ENCODE results near the gene MDK.

Gene MDK

DNA sequence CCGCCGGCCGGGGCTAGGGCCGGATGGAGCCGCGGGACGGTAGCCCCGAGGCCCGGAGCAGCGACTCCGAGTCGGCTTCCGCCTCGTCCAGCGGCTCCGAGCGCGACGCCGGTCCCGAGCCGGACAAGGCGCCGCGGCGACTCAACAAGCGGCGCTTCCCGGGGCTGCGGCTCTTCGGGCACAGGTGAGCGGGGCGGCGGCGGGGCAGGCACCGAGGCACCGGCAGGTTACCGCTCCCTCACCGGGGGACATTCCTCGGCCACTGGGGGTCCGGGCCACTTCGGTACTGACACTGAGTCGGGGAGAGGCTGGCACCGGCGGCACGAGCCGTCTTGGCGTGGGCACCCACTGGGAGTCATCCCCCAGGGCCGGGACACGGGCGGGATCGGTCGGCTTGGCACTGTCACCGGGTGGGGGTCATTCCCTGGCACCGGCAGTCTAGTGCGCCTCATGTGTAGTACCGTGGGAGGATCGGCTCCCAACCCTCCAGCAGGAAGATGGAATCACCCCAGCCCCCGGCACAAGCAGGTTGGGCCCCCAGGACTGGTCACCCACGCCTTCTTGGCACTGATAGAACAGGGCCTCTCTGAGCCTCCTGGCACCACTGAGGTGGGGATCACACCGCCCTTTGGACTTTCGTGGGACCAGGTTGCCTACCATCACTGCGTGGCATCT lies 33.7 kb upstream of the MDK start:
- H3K36me3 ChIP-seq (ENCODE audit: insufficient read depth, low read length) = no peaks in the 10 kb centered on the region
- peak overlapping the region; percentile 100 for H3K4me2 ChIP-seq (ENCODE audit: low read depth, low read length, poor library complexity, severe bottlenecking)
- peaks cover 69% of the 10 kb centered on the region for H3K79me2 ChIP-seq (ENCODE audit: insufficient read depth, low read length)
- H3K27me3 ChIP-seq (ENCODE audit: insufficient read depth, low read length, poor library complexity, severe bottlenecking) = no peaks in the 10 kb centered on the region
- no peaks in the 10 kb centered on the region for H3K9me3 ChIP-seq (ENCODE audit: insufficient read depth, low read depth, low read length)
- H3K4me3 ChIP-seq (ENCODE audit: low read length, poor library complexity, severe bottlenecking) = peak overlapping the region; percentile 97
- no peak overlapping the region for H2AFZ ChIP-seq (ENCODE audit: low read length)
- H4K20me1 ChIP-seq (ENCODE audit: insufficient read depth, low read length, poor library complexity, severe bottlenecking) = peaks cover 42% of the 10 kb centered on the region
- peaks cover 13% of the 10 kb centered on the region for H3F3A ChIP-seq (ENCODE audit: low read depth)
- peaks cover 75% of the 10 kb centered on the region for H3K4me1 ChIP-seq (ENCODE audit: insufficient read depth, low read length, poor library complexity, severe bottlenecking)
- TF ChIP-seq, protein P1, sequence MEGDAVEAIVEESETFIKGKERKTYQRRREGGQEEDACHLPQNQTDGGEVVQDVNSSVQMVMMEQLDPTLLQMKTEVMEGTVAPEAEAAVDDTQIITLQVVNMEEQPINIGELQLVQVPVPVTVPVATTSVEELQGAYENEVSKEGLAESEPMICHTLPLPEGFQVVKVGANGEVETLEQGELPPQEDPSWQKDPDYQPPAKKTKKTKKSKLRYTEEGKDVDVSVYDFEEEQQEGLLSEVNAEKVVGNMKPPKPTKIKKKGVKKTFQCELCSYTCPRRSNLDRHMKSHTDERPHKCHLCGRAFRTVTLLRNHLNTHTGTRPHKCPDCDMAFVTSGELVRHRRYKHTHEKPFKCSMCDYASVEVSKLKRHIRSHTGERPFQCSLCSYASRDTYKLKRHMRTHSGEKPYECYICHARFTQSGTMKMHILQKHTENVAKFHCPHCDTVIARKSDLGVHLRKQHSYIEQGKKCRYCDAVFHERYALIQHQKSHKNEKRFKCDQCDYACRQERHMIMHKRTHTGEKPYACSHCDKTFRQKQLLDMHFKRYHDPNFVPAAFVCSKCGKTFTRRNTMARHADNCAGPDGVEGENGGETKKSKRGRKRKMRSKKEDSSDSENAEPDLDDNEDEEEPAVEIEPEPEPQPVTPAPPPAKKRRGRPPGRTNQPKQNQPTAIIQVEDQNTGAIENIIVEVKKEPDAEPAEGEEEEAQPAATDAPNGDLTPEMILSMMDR (conservative IDR thresholded peaks at IDR 0.05; ENCODE audit: low read length) = no peak
- no peak for TF ChIP-seq EZH2phosphoT487 (IDR thresholded peaks at IDR 0.05; ENCODE audit: borderline replicate concordance)
- H3K9me2 ChIP-seq (replicated peaks; ENCODE audit: low read depth, low read length) = no peaks in the 10 kb centered on the region
- peak overlapping the region; percentile 95 for H3K9ac ChIP-seq (ENCODE audit: low read depth, low read length, poor library complexity, severe bottlenecking)

DNA sequence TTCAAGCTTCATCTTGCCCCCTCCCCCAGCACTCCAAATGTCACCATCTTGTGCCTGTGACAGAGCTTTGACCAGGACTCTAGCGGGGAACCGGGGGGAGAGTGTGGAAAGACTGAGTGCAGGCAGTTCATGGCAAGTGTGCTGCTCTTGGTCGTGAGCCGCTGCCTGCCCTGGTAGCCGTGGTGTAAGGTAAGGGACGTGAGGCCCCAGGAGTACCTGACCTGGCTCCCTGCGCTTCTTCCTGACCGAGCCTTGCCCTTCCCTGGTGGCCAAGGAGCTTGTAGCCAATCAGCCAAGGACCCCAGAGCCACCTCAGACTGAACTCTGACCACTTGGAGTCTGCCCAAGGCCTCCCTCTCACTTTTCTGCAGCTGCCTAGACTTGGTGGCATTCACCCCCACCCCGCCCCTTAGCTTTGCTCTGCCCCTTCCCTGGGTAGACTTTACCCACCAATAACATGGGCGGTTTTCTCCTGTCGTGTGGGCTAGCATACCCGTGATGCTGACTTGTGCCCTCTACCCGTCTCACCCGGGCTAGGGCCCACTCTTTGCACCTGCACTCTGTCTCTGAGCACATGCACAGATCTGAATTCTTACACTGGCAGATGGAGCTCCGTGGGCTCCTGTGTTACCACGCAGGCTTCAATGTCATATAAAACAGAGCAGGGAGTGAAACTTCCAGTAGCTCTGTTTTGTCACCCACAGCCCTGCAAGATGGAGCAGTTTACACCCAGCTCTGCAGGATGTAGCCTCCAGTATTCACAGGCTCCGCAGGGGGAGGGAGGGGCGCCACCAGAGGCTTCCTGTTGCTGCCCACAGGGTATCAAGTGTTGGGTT lies 32.7 kb upstream of the MDK start:
- H3K36me3 ChIP-seq (ENCODE audit: insufficient read depth, low read length) = peaks cover 3% of the 10 kb centered on the region; the same call in 1 of the 2 replicates
- H3K9me3 ChIP-seq (ENCODE audit: insufficient read depth, low read depth, low read length) = no peaks in the 10 kb centered on the region
- no peaks in the 10 kb centered on the region for H3K9me2 ChIP-seq (replicated peaks; ENCODE audit: low read depth, low read length)
- H2AFZ ChIP-seq (ENCODE audit: low read length) = no peak overlapping the region
- H3F3A ChIP-seq (ENCODE audit: low read depth) = peaks cover 5% of the 10 kb centered on the region
- no peaks in the 10 kb centered on the region for H3K27me3 ChIP-seq (ENCODE audit: insufficient read depth, low read length, poor library complexity, severe bottlenecking)
- peak overlapping the region; percentile 100 for H3K4me2 ChIP-seq (ENCODE audit: low read depth, low read length, poor library complexity, severe bottlenecking)
- peak overlapping the region; percentile 95 for H3K9ac ChIP-seq (ENCODE audit: low read depth, low read length, poor library complexity, severe bottlenecking)
- peaks cover 79% of the 10 kb centered on the region for H3K79me2 ChIP-seq (ENCODE audit: insufficient read depth, low read length)
- H3K4me3 ChIP-seq (ENCODE audit: low read length, poor library complexity, severe bottlenecking) = peak overlapping the region; percentile 97
- H4K20me1 ChIP-seq (ENCODE audit: insufficient read depth, low read length, poor library complexity, severe bottlenecking) = peaks cover 51% of the 10 kb centered on the region
- TF ChIP-seq, protein P1 (conservative IDR thresholded peaks at IDR 0.05; ENCODE audit: low read length) = no peak
- no peak for TF ChIP-seq EZH2phosphoT487 (IDR thresholded peaks at IDR 0.05; ENCODE audit: borderline replicate concordance)
- peaks cover 75% of the 10 kb centered on the region for H3K4me1 ChIP-seq (ENCODE audit: insufficient read depth, low read length, poor library complexity, severe bottlenecking)

DNA sequence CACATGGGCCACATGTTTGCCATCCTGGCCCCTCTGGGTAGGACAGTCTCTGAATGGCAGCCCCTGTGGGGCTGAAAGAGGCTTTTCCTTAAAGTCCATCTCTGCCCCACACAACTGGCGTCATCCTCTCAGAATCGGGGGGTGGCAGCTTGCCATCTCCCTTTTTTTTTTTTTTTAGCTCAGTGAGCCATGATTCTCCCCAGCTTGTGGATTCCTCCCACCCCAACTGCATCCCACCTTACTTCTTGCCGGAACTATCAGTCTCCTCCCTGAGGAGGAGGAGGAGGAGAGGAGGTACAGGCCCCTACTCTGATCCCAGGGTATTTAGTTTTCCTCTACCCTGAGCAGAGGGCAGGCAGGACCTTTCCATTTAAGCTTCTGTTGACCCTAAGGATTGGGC lies 30.8 kb upstream of the MDK start:
- Histone ChIP-seq H4K20me1 (ENCODE audit: insufficient read depth, low read length, poor library complexity, severe bottlenecking) (peaks cover 63% of the 10 kb centered on the region), H3K9me2 (replicated peaks; ENCODE audit: low read depth, low read length) (no peaks in the 10 kb centered on the region), H3K79me2 (ENCODE audit: insufficient read depth, low read length) (peaks cover 94% of the 10 kb centered on the region), H2AFZ (ENCODE audit: low read length) (no peak overlapping the region), H3F3A (ENCODE audit: low read depth) (peaks cover 5% of the 10 kb centered on the region), H3K27me3 (ENCODE audit: insufficient read depth, low read length, poor library complexity, severe bottlenecking) (no peaks in the 10 kb centered on the region), H3K4me1 (ENCODE audit: insufficient read depth, low read length, poor library complexity, severe bottlenecking) (peaks cover 68% of the 10 kb centered on the region), H3K4me2 (ENCODE audit: low read depth, low read length, poor library complexity, severe bottlenecking) (peak overlapping the region; percentile 100), H3K9ac (ENCODE audit: low read depth, low read length, poor library complexity, severe bottlenecking) (peak overlapping the region; percentile 56), H3K9me3 (ENCODE audit: insufficient read depth, low read depth, low read length) (no peaks in the 10 kb centered on the region), H3K4me3 (ENCODE audit: low read length, poor library complexity, severe bottlenecking) (peak overlapping the region; percentile 64), H3K36me3 (ENCODE audit: insufficient read depth, low read length) (peaks cover 9% of the 10 kb centered on the region; the same call in 1 of the 2 replicates)
- TF ChIP-seq, protein P1 (conservative IDR thresholded peaks at IDR 0.05; ENCODE audit: low read length) = no peak
- TF ChIP-seq EZH2phosphoT487 (IDR thresholded peaks at IDR 0.05; ENCODE audit: borderline replicate concordance) = no peak
